Heart right ventricle (tissue), 16 donors: ENCODE measurements around the gene PLCH1. TPM values are rescaled to one million over a fixed set of nuclear protein-coding genes. Genes with fewer than 3 reads are reported as not detected.

Experiments used
- ATAC-seq, 8 donors: fragments of 200-7000 bp; cut with Tn5 transposase; one replicate each; pipeline ENCODE4 v1.9.1; 2020; ENCODE audit warnings: mild to moderate bottlenecking in 8 of 8, moderate library complexity in 8 of 8, moderate number of reproducible peaks in 1 of 8
- DNase-seq, 2 donors: peaks; one replicate each; pipeline ENCODE4 v3.0.0-alpha.2; 2020
- H3K27ac ChIP-seq, 10 donors: fragments of 200-600 bp; sonication (generic) in 2 of 10; one replicate each; pipeline versions ENCODE4 v1.5.0 to v1.8.0; 2020 to 2022; ENCODE audit warnings: mild to moderate bottlenecking in 3 of 10
- H3K27me3 ChIP-seq, 7 donors: fragments of 200-600 bp; one replicate each; pipeline ENCODE4 v1.8.0; 2021 to 2022; ENCODE audit warnings: mild to moderate bottlenecking in 2 of 7
- H3K36me3 ChIP-seq, 9 donors: fragments of 200-600 bp; sonication (generic) in 1 of 9; one replicate each; pipeline versions ENCODE4 v1.5.0 to v1.8.0; 2020 to 2022; ENCODE audit warnings: mild to moderate bottlenecking in 2 of 9
- H3K4me1 ChIP-seq, 9 donors: fragments of 200-600 bp; sonication (generic) in 1 of 9; one replicate each; pipeline versions ENCODE4 v1.5.0 to v1.8.0; 2020 to 2022; ENCODE audit warnings: mild to moderate bottlenecking in 4 of 9
- H3K4me3 ChIP-seq, 10 donors: fragments of 200-600 bp; sonication (generic) in 2 of 10; one replicate each; pipeline versions ENCODE4 v1.5.0 to v1.8.0; 2020 to 2022; ENCODE audit warnings: mild to moderate bottlenecking in 7 of 10, moderate library complexity in 2 of 10
- H3K9me3 ChIP-seq, 11 donors: fragments of 200-600 bp in 10 of 11; sonication (generic) in 2 of 11; one replicate each; pipeline versions ENCODE4 v1.5.0 to v1.8.0; 2013 to 2022; ENCODE audit warnings: mild to moderate bottlenecking in 2 of 11, control low read depth in 1 of 11, moderate library complexity in 1 of 11
- WGBS, 2 donors: extraction: QIAGEN DNeasy Blood & Tissue Kit; methylation state at CpG; one replicate each; pipeline ENCODE4 v1.1.7; 2013; ENCODE audit warnings: inconsistent platforms in 1 of 2; 5-methylcytosine and 5-hydroxymethylcytosine counted together
- intact Hi-C, 10 donors: fragments of 100-400 bp; cut with DNase I; formaldehyde crosslinking; loops; one replicate each; pipeline versions ENCODE4 v1.11.1 to v1.14.2; 2022
- polyA plus RNA-seq, 2 donors: library from polyadenylated mRNA; stranded (reverse); fragments of 200-250 nt; gene quantifications; one replicate each; pipeline ENCODE4 v1.2.3, GENCODE V29; 2013
- total RNA-seq, 10 donors: library from RNA; stranded (reverse); fragmentation: NEBNext Ultra II Directional in 3 of 10; extraction: Animal tissue kit (Norgen Biotek cat#: 25700) in 3 of 10; gene quantifications; one replicate each; pipeline versions ENCODE4 v1.2.1 to v1.2.4, GENCODE V29; 2021 to 2023
- TF ChIP-seq, protein P1 (sequence below), 9 donors: fragments of 200-600 bp; sonication (generic) in 2 of 9; IDR thresholded peaks; one replicate each; pipeline versions ENCODE4 v1.5.0 to v1.8.0; 2021 to 2022; ENCODE audit warnings: antibody characterized with exemption in 9 of 9, mild to moderate bottlenecking in 5 of 9, moderate library complexity in 1 of 9
- donor health status: Arrhythmogenic right ventricular cardiomyopathy.
- donor health status: ischemic (EF 13 %, LVEDD 7.1; RV severe dilation, severe dysfunction).
- donor health status: healthy with polysubstance abuse.
- donor health status: DM: no; HTN: yes; CAD: no.
- donor health status: DM: no; HTN: no; CAD: no.
- donor health status: ischemic (EF 25% LVEDD 6.9; RV normal size, moderate dysfunction).
- donor health status: ischemic (EF 25% LVEDD 5.7; RV mildly dilated, moderate dysfunction).
- donor health status: healthy.
- donor health status: DM: yes; HTN: yes; CAD: no.
- donor health status: Ischemic cardiomyopathy.
- donor health status: ischemic (EF 35%, LVEDD 5.7; RV mildly dilated, moderate dysfunction).
- donor health status: nonischemic (EF 11% LVEDD 7.7; RV severe dilation, severe dysfunction).
- donor health status: DM: yes; HTN: yes; CAD: no.
- donor health status: PGD.
- donor health status: ischemic (EF 29% LVEDD 5.4; RV normal size, mild dysfunction).
- donor health status: nonischemic (EF 23%, LVEDD 6.1; RV moderate dilation, normal function).

Gene PLCH1
- total and polyA plus RNA-seq, 12 donors = 0.13 to 2.1 (median 0.51) TPM

DNA sequence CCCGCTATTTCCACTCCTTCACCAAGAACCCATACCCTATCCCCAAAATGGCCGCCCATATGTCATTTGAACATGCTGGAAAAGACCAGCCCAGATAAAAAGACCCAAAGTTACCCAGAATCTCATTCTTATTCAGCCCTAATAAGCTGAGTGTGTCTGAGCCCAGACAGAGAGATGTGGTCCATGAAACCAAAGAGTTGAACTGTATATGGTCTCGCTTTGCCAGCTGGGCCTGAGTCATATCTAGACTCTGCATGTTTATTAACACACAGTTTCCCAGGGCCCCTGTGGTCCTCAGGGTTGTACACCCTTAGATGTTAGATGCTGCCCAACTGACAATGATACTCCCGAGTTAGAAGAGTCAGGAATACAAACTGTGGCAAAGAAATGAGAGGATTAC, 249.5 kb downstream of the PLCH1 start:
- H3K4me3 ChIP-seq = no peak overlapping the region
- H3K27ac ChIP-seq = no peak overlapping the region
- no peaks in the 10 kb centered on the region for H3K9me3 ChIP-seq
- intact Hi-C loops = no loop called here
- 82 to 92% methylated on average over 4 of the region's 4 CpGs for WGBS, 2 donors
- no peaks in the 10 kb centered on the region for H3K4me1 ChIP-seq
- ATAC-seq (no peak), DNase-seq (no peak)
- no peaks in the 10 kb centered on the region for H3K27me3 ChIP-seq
- no peaks in the 10 kb centered on the region for H3K36me3 ChIP-seq
- TF ChIP-seq, protein P1, sequence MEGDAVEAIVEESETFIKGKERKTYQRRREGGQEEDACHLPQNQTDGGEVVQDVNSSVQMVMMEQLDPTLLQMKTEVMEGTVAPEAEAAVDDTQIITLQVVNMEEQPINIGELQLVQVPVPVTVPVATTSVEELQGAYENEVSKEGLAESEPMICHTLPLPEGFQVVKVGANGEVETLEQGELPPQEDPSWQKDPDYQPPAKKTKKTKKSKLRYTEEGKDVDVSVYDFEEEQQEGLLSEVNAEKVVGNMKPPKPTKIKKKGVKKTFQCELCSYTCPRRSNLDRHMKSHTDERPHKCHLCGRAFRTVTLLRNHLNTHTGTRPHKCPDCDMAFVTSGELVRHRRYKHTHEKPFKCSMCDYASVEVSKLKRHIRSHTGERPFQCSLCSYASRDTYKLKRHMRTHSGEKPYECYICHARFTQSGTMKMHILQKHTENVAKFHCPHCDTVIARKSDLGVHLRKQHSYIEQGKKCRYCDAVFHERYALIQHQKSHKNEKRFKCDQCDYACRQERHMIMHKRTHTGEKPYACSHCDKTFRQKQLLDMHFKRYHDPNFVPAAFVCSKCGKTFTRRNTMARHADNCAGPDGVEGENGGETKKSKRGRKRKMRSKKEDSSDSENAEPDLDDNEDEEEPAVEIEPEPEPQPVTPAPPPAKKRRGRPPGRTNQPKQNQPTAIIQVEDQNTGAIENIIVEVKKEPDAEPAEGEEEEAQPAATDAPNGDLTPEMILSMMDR (IDR thresholded peaks at IDR 0.05) = no peak

DNA sequence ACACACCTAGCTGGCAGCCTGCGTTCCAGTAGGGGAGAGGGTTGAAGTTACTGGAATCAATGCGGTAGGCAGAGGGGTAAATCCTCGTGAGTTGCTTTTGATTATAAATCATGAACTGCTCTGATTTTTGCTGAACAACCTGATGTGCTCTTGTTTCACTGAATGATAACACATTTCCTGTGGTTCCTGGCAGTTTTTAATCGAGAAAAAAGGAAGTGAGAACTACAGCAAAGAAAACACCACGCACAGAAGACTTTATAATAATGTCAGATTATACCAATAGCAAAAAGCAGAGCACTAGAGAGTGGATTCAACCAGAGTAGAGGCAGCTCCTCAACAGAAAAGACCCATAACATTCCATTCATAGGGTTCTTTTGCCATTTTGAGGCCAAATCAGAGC, 250.5 kb downstream of the PLCH1 start:
- Histone ChIP-seq H3K27me3 (no peaks in the 10 kb centered on the region), H3K36me3 (no peaks in the 10 kb centered on the region), H3K4me1 (no peaks in the 10 kb centered on the region), H3K27ac (no peak overlapping the region), H3K9me3 (no peaks in the 10 kb centered on the region), H3K4me3 (no peak overlapping the region)
- WGBS, 2 donors = 58 to 59% methylated on average over 5 of the region's 5 CpGs
- TF ChIP-seq, protein P1 (IDR thresholded peaks at IDR 0.05) = no peak
- intact Hi-C loops = no loop called here
- DNase-seq (no peak), ATAC-seq (no peak)

DNA sequence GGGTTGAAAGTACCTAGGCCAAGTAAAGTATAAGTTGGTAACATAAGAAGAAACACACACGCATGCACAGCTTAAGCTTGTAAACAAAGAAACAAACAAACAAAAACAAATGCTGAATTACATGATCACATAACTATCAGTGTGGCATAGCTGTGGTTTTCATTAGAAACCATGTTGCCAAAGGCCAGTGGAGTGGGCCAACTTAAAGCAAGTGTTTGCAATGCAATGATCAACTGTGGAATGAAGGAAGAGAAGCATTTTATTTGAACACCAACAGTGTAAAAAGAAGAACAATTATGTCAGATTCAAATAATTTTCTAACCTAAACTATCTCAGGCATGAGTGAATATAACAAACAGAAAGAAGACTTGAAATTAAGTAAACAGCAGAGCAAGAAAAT, 252.0 kb downstream of the PLCH1 start:
- 90 to 96% methylated on average over 1 of the region's 1 CpG for WGBS, 2 donors
- intact Hi-C loops = no loop called here
- no peak overlapping the region for H3K27ac ChIP-seq
- H3K36me3 ChIP-seq = no peaks in the 10 kb centered on the region
- no peaks in the 10 kb centered on the region for H3K9me3 ChIP-seq
- no peak for DNase-seq
- TF ChIP-seq, protein P1 (IDR thresholded peaks at IDR 0.05) = no peak
- no peak overlapping the region for H3K4me3 ChIP-seq
- no peaks in the 10 kb centered on the region for H3K27me3 ChIP-seq
- H3K4me1 ChIP-seq = no peaks in the 10 kb centered on the region
- no peak for ATAC-seq

DNA sequence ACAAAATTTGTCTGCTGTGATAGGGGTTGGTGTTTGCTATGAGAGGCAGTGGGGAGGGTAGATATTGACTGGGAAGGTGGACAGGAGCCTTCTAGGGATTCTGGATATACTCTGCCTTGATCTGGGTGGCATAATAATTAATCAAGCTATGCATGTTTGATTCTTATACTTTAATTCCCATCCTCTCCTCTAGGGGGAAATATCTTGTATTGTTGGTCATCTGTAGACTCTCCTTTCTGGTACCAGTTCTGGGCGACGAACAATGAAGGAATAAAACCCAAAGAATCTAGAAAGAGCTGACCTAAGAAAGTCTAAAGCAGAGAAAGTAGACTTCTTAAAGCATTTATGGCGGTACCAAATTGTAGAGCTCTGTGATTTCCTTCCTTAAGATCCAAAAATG, 253.2 kb downstream of the PLCH1 start:
- Histone ChIP-seq H3K27me3 (no peaks in the 10 kb centered on the region), H3K36me3 (no peaks in the 10 kb centered on the region), H3K9me3 (no peaks in the 10 kb centered on the region), H3K4me1 (no peaks in the 10 kb centered on the region), H3K4me3 (no peak overlapping the region), H3K27ac (no peak overlapping the region)
- DNase-seq (no peak), ATAC-seq (no peak)
- intact Hi-C loops = no loop called here
- TF ChIP-seq, protein P1 (IDR thresholded peaks at IDR 0.05) = no peak
- WGBS, 2 donors = 90 to 95% methylated on average over 3 of the region's 3 CpGs

DNA sequence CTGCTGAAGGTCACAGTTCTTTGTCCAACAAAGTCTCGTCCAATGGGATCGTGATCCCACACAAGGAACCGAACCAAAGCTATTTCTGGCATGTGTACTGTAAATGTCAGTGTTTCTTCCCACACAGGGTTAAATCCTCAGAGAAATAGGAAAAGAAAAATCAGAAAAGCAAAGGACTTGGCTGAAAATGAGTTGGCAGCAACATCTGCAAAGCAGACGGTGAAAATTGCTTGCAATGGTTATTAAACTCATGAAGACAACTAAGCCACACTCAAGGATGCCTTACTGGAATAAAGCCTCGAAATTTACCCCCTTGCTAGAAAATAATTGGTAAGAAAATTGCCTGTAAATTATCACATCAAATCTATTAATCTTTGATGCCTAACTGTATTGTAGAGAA, 256.2 kb downstream of the PLCH1 start:
- TF ChIP-seq, protein P1 (IDR thresholded peaks at IDR 0.05) = no peak
- WGBS, 2 donors = 66 to 74% methylated on average over 5 of the region's 5 CpGs
- H3K4me3 ChIP-seq = no peak overlapping the region
- no peak for DNase-seq
- intact Hi-C loops = no loop called here
- no peaks in the 10 kb centered on the region for H3K4me1 ChIP-seq
- no peaks in the 10 kb centered on the region for H3K9me3 ChIP-seq
- H3K27ac ChIP-seq = no peak overlapping the region
- H3K36me3 ChIP-seq = no peaks in the 10 kb centered on the region
- ATAC-seq = no peak
- H3K27me3 ChIP-seq = no peaks in the 10 kb centered on the region
